ENCODE results near the gene S100PBP.

The S100PBP gene

GRCh38 chr1:32869923-32870614, 52.6 kb downstream of the S100PBP start:
- Mint-ChIP-seq H3K4me1 (peaks cover 10% of the 10 kb centered on the region), H3K27ac (no peak overlapping the region), H3K9me3 (no peaks in the 10 kb centered on the region), H3K27me3 (peaks cover 55% of the 10 kb centered on the region), H3K4me3 (peak overlapping the region; percentile 54 to 79)
- no peak for DNase-seq
- peak; percentile 44 for ATAC-seq

- Mint-ChIP-seq H3K4me1 (peaks cover 10% of the 10 kb centered on the region), H3K27ac (peak within 1 kb of the TSS in 1 of 2 donors; percentile 61), H3K27me3 (peaks cover 62% of the 10 kb centered on the region), H3K4me3 (peak within 1 kb of the TSS; percentile 54 to 79), H3K9me3 (no peaks in the 10 kb centered on the region)
- ATAC-seq, result peak; percentile 40
- DNase-seq, result no peak
Observed at GRCh38 chr1:32870615-32871363, 53.3 kb downstream of the S100PBP start, which contains the start of gene FNDC5. FNDC5 (minus strand) TSS chr1:32870912.

- no peak overlapping the region for H3K27ac Mint-ChIP-seq
- no peak for DNase-seq
- peaks cover 70% of the 10 kb centered on the region for H3K27me3 Mint-ChIP-seq
- H3K9me3 Mint-ChIP-seq, result no peaks in the 10 kb centered on the region
- peak; percentile 13 for ATAC-seq
- peak overlapping the region; percentile 47 to 66 for H3K4me3 Mint-ChIP-seq
- H3K4me1 Mint-ChIP-seq, result peaks cover 10% of the 10 kb centered on the region
Observed at GRCh38 chr1:32871364-32872191, 54.1 kb downstream of the S100PBP start.

- peaks cover 70% of the 10 kb centered on the region for H3K27me3 Mint-ChIP-seq
- H3K4me3 Mint-ChIP-seq, result no peak overlapping the region
- DNase-seq (no peak), ATAC-seq (no peak)
- no peaks in the 10 kb centered on the region for H3K9me3 Mint-ChIP-seq
- H3K27ac Mint-ChIP-seq, result no peak overlapping the region
- peaks cover 10% of the 10 kb centered on the region for H3K4me1 Mint-ChIP-seq
Observed at GRCh38 chr1:32872192-32872460, 54.7 kb downstream of the S100PBP start.

- DNase-seq (no peak), ATAC-seq (no peak)
- H3K9me3 Mint-ChIP-seq, result no peaks in the 10 kb centered on the region
- H3K27me3 Mint-ChIP-seq, result peaks cover 79% of the 10 kb centered on the region
- peaks cover 10% of the 10 kb centered on the region for H3K4me1 Mint-ChIP-seq
- H3K27ac Mint-ChIP-seq, result no peak overlapping the region
- H3K4me3 Mint-ChIP-seq, result no peak overlapping the region
Observed at GRCh38 chr1:32873484-32873883, 56.0 kb downstream of the S100PBP start.

GRCh38 chr1:32874860-32875752, 57.7 kb downstream of the S100PBP start:
- H3K4me1 Mint-ChIP-seq, result peaks cover 3% of the 10 kb centered on the region

DNA sequence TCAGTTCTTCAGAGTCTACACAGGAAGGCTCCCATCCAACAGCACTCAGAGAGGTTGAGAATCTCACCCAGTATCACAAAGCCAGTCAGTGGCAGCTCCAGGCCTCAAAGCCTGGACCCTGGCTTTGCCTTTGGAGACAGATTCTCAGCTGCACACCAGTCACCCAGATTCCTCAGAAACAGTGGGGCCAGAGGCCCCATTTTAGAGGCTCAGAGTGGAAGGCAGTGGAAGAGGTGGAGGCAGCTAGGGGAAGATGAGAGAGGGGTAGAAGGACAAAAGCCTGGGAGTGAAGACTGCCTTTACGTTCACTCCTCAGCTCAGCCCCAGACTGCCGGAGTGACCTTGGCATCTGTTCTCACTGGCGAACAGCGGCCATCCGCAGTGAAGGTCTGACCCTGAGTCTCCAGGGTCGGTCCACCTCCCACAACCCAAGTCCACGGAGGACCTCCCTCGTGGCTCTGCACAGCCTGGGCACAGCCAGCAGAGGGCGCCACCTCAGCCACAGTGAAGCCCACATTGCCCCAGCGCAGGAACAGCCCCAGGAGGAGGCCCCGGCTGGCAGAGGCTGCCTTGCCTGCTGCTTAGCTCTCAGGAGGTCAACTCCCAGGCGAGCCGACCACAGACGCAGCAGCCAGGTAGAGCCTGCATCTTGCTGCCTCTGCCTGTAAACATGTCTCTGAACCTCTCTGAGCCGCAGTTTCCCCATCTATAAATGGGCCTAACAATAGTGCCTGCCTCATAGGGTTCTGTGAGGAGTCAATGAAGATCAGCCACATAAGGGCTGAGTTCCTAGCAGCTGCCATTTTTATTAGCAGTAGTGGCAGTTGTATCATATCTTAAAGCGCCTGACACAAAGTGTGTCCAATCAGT, 59.1 kb downstream of the S100PBP start:
- ATAC-seq, result peak; percentile 87
- Mint-ChIP-seq H3K27ac (no peak overlapping the region), H3K4me3 (no peak overlapping the region), H3K4me1 (no peaks in the 10 kb centered on the region), H3K27me3 (peaks cover 65% of the 10 kb centered on the region), H3K9me3 (no peaks in the 10 kb centered on the region)
- DNase-seq, result peak; percentile 72 to 76

More at GRCh38 chr1:32874860-32875752, 57.7 kb downstream of the S100PBP start:
- ATAC-seq (no peak), DNase-seq (no peak)
- no peak overlapping the region for H3K4me3 Mint-ChIP-seq
- H3K27me3 Mint-ChIP-seq, result peaks cover 63% of the 10 kb centered on the region
- no peaks in the 10 kb centered on the region for H3K9me3 Mint-ChIP-seq
- no peak overlapping the region for H3K27ac Mint-ChIP-seq

DNA sequence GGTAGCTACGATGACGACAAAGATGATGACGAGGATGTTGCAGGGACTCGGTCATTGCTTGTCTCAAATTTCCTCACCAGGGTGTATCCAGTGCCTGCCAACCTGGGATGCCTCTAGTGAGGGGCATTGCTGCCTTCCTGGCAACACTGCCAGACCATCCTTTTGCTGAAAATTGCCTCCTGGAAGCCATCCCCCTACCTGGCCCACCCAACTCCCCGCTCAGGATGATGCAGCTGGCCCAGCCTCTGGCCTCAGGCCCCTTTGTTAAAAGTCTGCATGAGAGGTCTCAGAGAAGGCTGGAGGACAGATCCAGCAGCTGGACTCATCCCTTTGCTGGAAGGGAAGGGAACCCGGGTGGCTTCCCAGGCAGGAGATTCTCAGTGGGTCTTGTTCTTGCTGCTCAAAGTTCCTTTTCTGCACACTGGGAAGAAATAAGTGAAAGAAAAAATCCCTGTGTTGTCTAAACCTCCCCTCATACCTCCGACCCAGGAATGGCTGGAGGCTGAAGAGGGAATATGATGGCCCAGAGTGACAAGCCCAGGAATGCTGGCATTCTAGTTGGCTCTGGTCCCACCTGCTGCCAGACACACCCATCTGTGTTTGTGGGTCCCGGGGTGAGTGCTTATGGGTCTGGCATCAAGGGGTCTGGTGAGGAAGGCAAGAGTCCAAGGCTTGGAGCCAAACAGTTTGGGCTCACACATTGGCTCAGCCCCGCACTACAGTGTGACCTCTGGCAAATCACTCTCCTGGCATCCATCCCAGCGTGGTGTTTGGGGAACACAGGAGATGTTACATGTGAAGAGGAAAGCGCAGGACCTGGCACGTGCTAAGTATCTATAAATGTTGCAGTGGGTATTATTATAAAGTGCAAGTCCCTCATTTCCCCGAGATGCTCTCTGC, 60.0 kb downstream of the S100PBP start:
- Mint-ChIP-seq H3K4me3 (no peak overlapping the region), H3K27ac (no peak overlapping the region), H3K9me3 (no peaks in the 10 kb centered on the region), H3K27me3 (peaks cover 64% of the 10 kb centered on the region), H3K4me1 (no peaks in the 10 kb centered on the region)
- DNase-seq (no peak), ATAC-seq (no peak)

GRCh38 chr1:32878183-32878582, 60.7 kb downstream of the S100PBP start:
- Mint-ChIP-seq H3K4me1 (no peaks in the 10 kb centered on the region), H3K27me3 (peaks cover 61% of the 10 kb centered on the region), H3K27ac (no peak overlapping the region), H3K9me3 (no peaks in the 10 kb centered on the region), H3K4me3 (no peak overlapping the region)
- ATAC-seq (no peak), DNase-seq (no peak)

- ATAC-seq, result no peak
- no peak overlapping the region for H3K27ac Mint-ChIP-seq
Observed at GRCh38 chr1:32878637-32879041, 61.2 kb downstream of the S100PBP start.

GRCh38 chr1:32881291-32881690, 63.8 kb downstream of the S100PBP start:
- peaks cover 72% of the 10 kb centered on the region for H3K27me3 Mint-ChIP-seq
- H3K27ac Mint-ChIP-seq, result no peak overlapping the region
- H3K9me3 Mint-ChIP-seq, result no peaks in the 10 kb centered on the region
- ATAC-seq, result no peak
- H3K4me1 Mint-ChIP-seq, result peaks cover 9% of the 10 kb centered on the region
- no peak for DNase-seq
- no peak overlapping the region for H3K4me3 Mint-ChIP-seq

More at GRCh38 chr1:32878637-32879041, 61.2 kb downstream of the S100PBP start:
- Mint-ChIP-seq H3K4me3 (no peak overlapping the region), H3K9me3 (no peaks in the 10 kb centered on the region), H3K4me1 (no peaks in the 10 kb centered on the region), H3K27me3 (peaks cover 66% of the 10 kb centered on the region)
- DNase-seq, result no peak

DNA sequence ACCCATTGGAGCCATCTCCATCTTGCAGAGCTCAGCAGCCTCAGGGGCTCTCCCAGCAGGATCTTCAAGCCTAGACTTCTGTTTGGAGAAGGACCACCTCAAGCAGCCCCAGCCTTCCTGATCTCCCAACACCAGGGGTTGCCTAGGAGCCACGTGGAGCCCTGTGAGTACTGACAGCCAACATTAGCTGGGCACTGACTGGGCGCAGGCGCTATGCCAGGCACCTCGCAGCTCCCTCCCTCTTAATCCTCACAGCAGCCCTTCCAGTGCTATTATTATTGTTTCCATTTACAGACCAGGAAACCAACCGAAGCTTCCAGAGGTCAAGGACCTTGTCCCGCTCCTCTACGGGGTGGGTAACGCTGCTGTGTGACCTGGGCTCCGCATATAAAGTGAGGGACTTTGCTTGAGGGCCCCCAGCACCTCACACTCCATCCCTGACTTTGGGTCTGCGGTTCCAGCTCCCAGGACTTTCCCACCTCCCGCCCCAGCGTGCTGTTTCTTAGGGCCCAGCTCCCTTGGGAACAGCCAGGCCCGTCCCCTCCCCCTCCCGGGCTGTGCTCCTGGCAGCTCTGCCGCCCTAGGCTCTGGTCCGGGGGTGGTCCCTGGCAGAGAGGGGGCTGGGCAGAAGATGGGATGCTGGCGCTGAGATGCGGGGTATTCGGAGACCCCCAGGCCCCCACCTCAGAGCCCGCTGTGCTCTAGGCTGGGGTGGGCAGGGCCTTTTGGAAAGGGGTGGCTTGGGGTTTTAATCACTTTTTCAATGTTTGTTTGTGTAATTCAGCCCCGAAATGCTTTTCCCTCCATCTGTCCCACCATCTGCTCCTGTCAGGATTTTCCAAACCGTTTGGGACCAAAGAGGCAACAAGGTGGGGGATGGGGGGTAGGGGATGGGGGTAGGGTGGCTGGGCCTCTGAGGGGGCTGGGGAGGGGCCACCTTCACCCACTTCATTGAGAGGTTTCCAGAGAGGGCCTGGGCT, 64.7 kb downstream of the S100PBP start:
- no peak overlapping the region for H3K27ac Mint-ChIP-seq
- DNase-seq, result no peak
- H3K4me1 Mint-ChIP-seq, result peaks cover 9% of the 10 kb centered on the region
- H3K4me3 Mint-ChIP-seq, result no peak overlapping the region
- no peak for ATAC-seq
- peaks cover 77% of the 10 kb centered on the region for H3K27me3 Mint-ChIP-seq
- H3K9me3 Mint-ChIP-seq, result no peaks in the 10 kb centered on the region

All from stimulated activated naive CD8-positive, alpha-beta T cell treated with anti-CD3 and anti-CD28 coated beads, Interleukin-15, amount 100 ng/mL, for 72 hours (primary cell).